Measurements from ENCODE around the gene PCIF1. TPM values are rescaled to one million over a fixed set of nuclear protein-coding genes. Genes with fewer than 3 reads are reported as not detected.

Gene PCIF1
- total and polyA plus RNA-seq, 9 of the 15 experiments (the other 6 are each of a cell fraction or from before 2014, with no cell fraction given), result 5.8 to 29.4 (median 11.3) TPM

GRCh38 chr20:45933266-45934045, 1.0 kb upstream of the PCIF1 start (continued):
- TF ChIP-seq ETS1 (conservative IDR thresholded peaks at IDR 0.05; ENCODE audit: control insufficient read depth, low read depth, low read length) (no peak), ELF4 (CRISPR knock-in tag; IDR thresholded peaks at IDR 0.05) (no peak), THRB (CRISPR knock-in tag; conservative IDR thresholded peaks at IDR 0.05) (0 out of 2 replicates have a peak, but pooled peaks have one; percentile 4), HDGF (IDR thresholded peaks at IDR 0.05) (no peak), BRF2 (IDR thresholded peaks at IDR 0.05; ENCODE audit: borderline replicate concordance, insufficient read depth, insufficient read length) (no peak), ZNF717 (CRISPR knock-in tag; IDR thresholded peaks at IDR 0.05) (no peak), BRCA1 (IDR thresholded peaks at IDR 0.05) (no peak), BRCA1 (CRISPR knock-in tag; IDR thresholded peaks at IDR 0.05) (no peak), MBD1 (CRISPR knock-in tag; IDR thresholded peaks at IDR 0.05) (no peak), RAD21 (CRISPR knock-in tag; conservative IDR thresholded peaks at IDR 0.05 in 1 of 2, IDR thresholded peaks at IDR 0.05 in 1 of 2) (peak; percentile 53 to 66), NRF1 (conservative IDR thresholded peaks at IDR 0.05 in 1 of 2, IDR thresholded peaks at IDR 0.05 in 1 of 2) (no peak), NBN (IDR thresholded peaks at IDR 0.05; ENCODE audit: low read depth) (no peak), HES1 (IDR thresholded peaks at IDR 0.05; ENCODE audit: low read depth) (no peak), ID3 (CRISPR knock-in tag; IDR thresholded peaks at IDR 0.05) (no peak), ID3 (tag; IDR thresholded peaks at IDR 0.05) (no peak), BDP1 (IDR thresholded peaks at IDR 0.05; ENCODE audit: insufficient read depth, insufficient read length) (no peak), MAZ (CRISPR knock-in tag; conservative IDR thresholded peaks at IDR 0.05 in 1 of 2, IDR thresholded peaks at IDR 0.05 in 1 of 2) (peak in 1 of 2 experiments; percentile 6; a peak in 1 of 4 replicates), POLR2A (conservative IDR thresholded peaks at IDR 0.05) (no peak; the same call in 1 of the 2 replicates), TCF15 (CRISPR knock-in tag; IDR thresholded peaks at IDR 0.05) (no peak)

Data from K562 (cell line).